ENCODE results near the gene UCK1.

Gene UCK1

GRCh38 chr9:131478911-131479310 lies 52.2 kb downstream of the UCK1 start:
- DNase-seq (ENCODE audit: low read depth): no peak
- TF ChIP-seq MAX (IDR thresholded peaks at IDR 0.05; ENCODE audit: low read depth, low read length): no peak
- no peak for TF ChIP-seq POLR2A (IDR thresholded peaks at IDR 0.05; ENCODE audit: extremely low read depth, insufficient read length)
- TF ChIP-seq CTCF (IDR thresholded peaks at IDR 0.05; ENCODE audit: low read depth, low read length): no peak
- no peak for TF ChIP-seq MYC (IDR thresholded peaks at IDR 0.05; ENCODE audit: low read depth, low read length)
- no peak overlapping the region for H3K4me3 ChIP-seq (ENCODE audit: low read depth, low read length)

GRCh38 chr9:131478421-131478868 lies 52.6 kb downstream of the UCK1 start:
- TF ChIP-seq MYC (IDR thresholded peaks at IDR 0.05; ENCODE audit: low read depth, low read length) (no peak), MAX (IDR thresholded peaks at IDR 0.05; ENCODE audit: low read depth, low read length) (no peak), POLR2A (IDR thresholded peaks at IDR 0.05; ENCODE audit: extremely low read depth, insufficient read length) (no peak), CTCF (IDR thresholded peaks at IDR 0.05; ENCODE audit: low read depth, low read length) (peak; percentile 31)
- DNase-seq (ENCODE audit: low read depth): peak; percentile 40
- H3K4me3 ChIP-seq (ENCODE audit: low read depth, low read length): no peak overlapping the region

- no peak overlapping the region for H3K4me3 ChIP-seq (ENCODE audit: low read depth, low read length)
- no peak for DNase-seq (ENCODE audit: low read depth)
- TF ChIP-seq POLR2A (IDR thresholded peaks at IDR 0.05; ENCODE audit: extremely low read depth, insufficient read length) (no peak), MAX (IDR thresholded peaks at IDR 0.05; ENCODE audit: low read depth, low read length) (no peak), CTCF (IDR thresholded peaks at IDR 0.05; ENCODE audit: low read depth, low read length) (no peak), MYC (IDR thresholded peaks at IDR 0.05; ENCODE audit: low read depth, low read length) (no peak)
Measured at GRCh38 chr9:131477816-131478419, 53.1 kb downstream of the UCK1 start.

GRCh38 chr9:131477367-131477766 lies 53.7 kb downstream of the UCK1 start:
- no peak overlapping the region for H3K4me3 ChIP-seq (ENCODE audit: low read depth, low read length)

GRCh38 chr9:131476777-131477345 lies 54.2 kb downstream of the UCK1 start:
- DNase-seq (ENCODE audit: low read depth): no peak
- no peak overlapping the region for H3K4me3 ChIP-seq (ENCODE audit: low read depth, low read length)
- TF ChIP-seq MYC (IDR thresholded peaks at IDR 0.05; ENCODE audit: low read depth, low read length) (no peak), CTCF (IDR thresholded peaks at IDR 0.05; ENCODE audit: low read depth, low read length) (no peak), POLR2A (IDR thresholded peaks at IDR 0.05; ENCODE audit: extremely low read depth, insufficient read length) (no peak), MAX (IDR thresholded peaks at IDR 0.05; ENCODE audit: low read depth, low read length) (no peak)

More at GRCh38 chr9:131477367-131477766, 53.7 kb downstream of the UCK1 start:
- no peak for DNase-seq (ENCODE audit: low read depth)
- TF ChIP-seq POLR2A (IDR thresholded peaks at IDR 0.05; ENCODE audit: extremely low read depth, insufficient read length) (no peak), MYC (IDR thresholded peaks at IDR 0.05; ENCODE audit: low read depth, low read length) (no peak), MAX (IDR thresholded peaks at IDR 0.05; ENCODE audit: low read depth, low read length) (no peak), CTCF (IDR thresholded peaks at IDR 0.05; ENCODE audit: low read depth, low read length) (no peak)
